Skeletal muscle cell (primary cell): Measurements from ENCODE around the gene DOCK1.

ENCODE experiments used
- DNase-seq: peaks from one replicate; pipeline ENCODE4 v3.0.0-alpha.2; 2010; ENCODE audit warnings: low read depth
- H3K4me3 ChIP-seq: 2 replicates; pipeline ENCODE4 v1.5.1; 2011; ENCODE audit warnings: low read depth, mild to moderate bottlenecking, control low read depth, low read length, moderate library complexity

Gene DOCK1

DNA sequence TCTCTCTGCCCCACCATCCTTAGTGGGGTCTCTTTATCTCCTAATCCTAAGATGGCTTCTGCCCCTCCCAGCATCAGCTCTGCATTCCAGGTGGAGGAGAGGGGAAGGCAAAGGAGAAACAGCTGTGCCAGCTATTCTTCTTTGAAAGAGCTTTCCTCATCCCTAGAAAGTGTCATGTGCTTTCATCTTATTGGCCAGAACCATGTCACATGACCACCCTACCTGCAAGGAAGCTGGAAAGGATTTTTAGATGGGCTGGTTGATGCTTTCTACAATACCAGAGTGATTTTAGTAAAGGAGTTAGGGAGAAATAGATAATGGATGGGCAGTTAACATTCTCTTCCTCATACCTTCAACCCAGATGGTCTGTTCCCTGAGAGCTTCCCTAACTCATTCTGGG is 150.0 kb downstream of the DOCK1 start:
- H3K4me3 ChIP-seq = no peak overlapping the region
- no peak for DNase-seq

GRCh38 chr10:127059314-127059713 is 154.1 kb downstream of the DOCK1 start:
- H3K4me3 ChIP-seq = no peak overlapping the region
- DNase-seq = no peak

GRCh38 chr10:127063762-127064161 is 158.5 kb downstream of the DOCK1 start:
- H3K4me3 ChIP-seq = no peak overlapping the region
- no peak for DNase-seq

GRCh38 chr10:127064474-127064873 is 159.2 kb downstream of the DOCK1 start:
- no peak overlapping the region for H3K4me3 ChIP-seq
- DNase-seq = no peak

- no peak overlapping the region for H3K4me3 ChIP-seq
- DNase-seq = no peak
Measured at GRCh38 chr10:127067542-127068194, 162.4 kb downstream of the DOCK1 start.

GRCh38 chr10:127068485-127068884 is 163.3 kb downstream of the DOCK1 start:
- no peak overlapping the region for H3K4me3 ChIP-seq
- DNase-seq = no peak

DNA sequence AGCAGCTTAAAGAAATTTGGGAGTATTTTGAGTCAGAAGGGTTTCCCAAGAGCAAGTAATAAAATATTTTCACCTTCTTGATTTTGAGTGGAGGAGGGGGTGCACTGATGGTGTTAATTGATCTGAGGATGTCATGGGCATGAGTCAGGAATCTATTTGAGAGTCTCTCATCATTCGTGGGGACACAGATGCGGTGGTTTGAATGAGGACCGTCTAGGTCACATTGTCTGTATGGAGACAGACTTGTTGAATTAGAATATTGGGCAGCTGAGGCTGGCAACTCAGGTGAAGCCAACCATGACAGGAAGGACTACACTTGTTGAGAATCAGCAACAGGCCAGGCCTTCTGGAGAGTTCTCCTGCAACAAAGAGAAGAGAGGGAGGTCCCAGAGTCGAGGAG is 164.2 kb downstream of the DOCK1 start:
- no peak for DNase-seq
- no peak overlapping the region for H3K4me3 ChIP-seq

DNA sequence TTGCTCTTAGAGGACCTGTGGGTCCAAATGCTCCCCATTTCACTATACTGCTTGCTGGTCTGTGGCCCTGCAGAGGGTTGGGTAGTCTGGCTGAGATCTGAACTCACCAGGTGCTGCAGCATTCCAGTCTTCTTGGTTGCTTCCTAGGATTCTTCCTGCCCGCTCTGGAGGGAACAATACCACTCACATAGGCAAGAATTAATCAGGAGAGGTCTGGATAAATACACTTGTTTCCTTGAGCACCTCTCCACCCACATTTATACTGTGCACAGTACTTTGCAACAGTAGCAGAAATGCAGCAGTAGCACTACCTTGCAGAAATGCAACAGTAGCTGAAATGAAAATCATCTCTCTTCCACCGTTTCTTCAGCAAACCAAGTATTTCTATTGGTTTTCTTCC is 165.9 kb downstream of the DOCK1 start:
- H3K4me3 ChIP-seq = no peak overlapping the region
- no peak for DNase-seq

GRCh38 chr10:127073666-127074065 is 168.4 kb downstream of the DOCK1 start:
- no peak overlapping the region for H3K4me3 ChIP-seq

DNA sequence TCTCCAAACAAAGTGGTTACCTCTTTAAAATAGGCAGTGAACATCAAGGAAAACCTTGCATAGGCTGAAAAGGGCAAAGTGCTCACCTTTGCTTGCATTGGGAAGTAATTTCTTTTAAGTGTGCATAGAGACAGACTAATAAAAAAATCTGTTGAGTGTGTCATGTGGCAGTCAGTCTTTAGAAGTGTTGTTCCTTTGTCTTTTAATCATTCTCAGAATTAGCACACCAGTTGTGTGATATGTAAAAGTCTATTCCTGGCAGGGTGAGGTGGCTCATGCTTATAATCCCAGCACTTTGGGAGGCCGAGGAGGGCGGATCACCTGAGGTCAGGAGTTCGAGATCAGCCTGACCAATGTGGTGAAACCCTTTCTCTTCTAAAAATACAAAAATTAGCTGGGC is 174.2 kb downstream of the DOCK1 start:
- H3K4me3 ChIP-seq = no peak overlapping the region
- DNase-seq = no peak

More at GRCh38 chr10:127073666-127074065, 168.4 kb downstream of the DOCK1 start:
- DNase-seq = no peak

DNA sequence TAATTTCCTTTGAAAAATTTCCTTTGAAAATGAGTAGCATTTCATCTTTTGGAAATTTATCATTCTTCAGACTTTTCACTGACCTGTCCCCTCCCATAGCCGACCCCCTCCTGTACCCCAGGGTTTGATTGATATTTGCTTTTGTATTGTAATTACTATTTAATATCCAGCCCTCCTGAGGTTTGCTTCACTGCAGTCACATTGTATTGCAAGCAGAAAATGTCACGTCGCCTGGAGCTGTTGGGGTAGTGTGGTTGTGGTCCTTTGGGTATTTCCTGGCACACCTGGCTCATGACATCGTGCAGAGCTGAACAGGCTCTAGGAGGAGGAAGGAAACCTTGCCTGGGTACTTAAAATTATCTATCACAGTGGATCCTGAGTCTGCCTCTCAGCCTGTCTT is 175.1 kb downstream of the DOCK1 start:
- H3K4me3 ChIP-seq = no peak overlapping the region
- DNase-seq = no peak

DNA sequence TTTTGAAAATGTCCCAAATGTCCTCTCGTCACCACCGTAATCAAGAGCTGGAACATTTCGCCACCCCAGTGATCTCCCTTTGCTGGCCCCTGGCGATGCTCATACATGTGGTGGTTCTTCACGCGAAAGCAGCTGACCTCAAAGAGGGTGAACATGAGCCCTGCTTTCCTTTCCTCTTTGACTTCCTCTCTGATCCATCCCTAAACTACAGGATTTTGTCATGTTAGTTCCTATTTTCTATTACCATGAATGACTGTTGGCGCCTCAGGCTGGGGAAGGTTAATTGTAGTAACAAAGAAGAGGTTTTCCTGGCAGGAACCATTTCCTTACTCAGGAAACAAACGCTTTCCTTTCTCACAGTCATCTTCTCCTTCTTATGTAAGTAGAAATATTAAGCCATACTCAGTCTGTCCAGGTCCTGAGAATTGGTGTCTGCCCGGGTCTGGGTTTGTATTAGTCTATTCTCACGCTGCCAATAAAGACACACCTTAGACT is 176.7 kb downstream of the DOCK1 start:
- H3K4me3 ChIP-seq = no peak overlapping the region
- DNase-seq = no peak

GRCh38 chr10:127082651-127083050 is 177.4 kb downstream of the DOCK1 start:
- no peak for DNase-seq
- no peak overlapping the region for H3K4me3 ChIP-seq

GRCh38 chr10:127085957-127086356 is 180.7 kb downstream of the DOCK1 start:
- DNase-seq = no peak
- no peak overlapping the region for H3K4me3 ChIP-seq

DNA sequence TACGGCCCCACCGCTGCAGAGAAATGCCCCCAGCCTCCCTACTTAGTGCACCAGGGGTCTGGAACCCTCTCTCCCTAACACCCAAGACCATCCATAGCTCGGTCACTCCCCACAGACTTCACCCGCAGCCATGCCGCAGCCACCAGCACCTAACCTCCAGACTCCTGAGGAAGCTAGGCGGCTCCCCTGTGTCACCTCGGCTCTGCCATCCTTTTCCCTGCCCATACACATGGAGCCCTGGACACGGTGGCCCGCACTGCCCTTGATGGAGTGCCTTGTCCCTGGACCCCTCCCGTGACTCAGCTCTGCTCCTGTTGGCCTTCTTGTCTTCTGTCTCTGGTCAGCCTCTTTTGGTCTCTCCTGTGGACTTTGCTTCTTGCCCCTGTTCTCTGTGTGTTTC is 183.7 kb downstream of the DOCK1 start:
- no peak for DNase-seq

GRCh38 chr10:127089446-127089845 is 184.2 kb downstream of the DOCK1 start:
- no peak for DNase-seq
- H3K4me3 ChIP-seq = no peak overlapping the region

More for the DNA sequence above, 183.7 kb downstream of the DOCK1 start:
- no peak overlapping the region for H3K4me3 ChIP-seq

- no peak for DNase-seq
- H3K4me3 ChIP-seq = no peak overlapping the region
Measured at GRCh38 chr10:127090138-127090537, 184.9 kb downstream of the DOCK1 start.

DNA sequence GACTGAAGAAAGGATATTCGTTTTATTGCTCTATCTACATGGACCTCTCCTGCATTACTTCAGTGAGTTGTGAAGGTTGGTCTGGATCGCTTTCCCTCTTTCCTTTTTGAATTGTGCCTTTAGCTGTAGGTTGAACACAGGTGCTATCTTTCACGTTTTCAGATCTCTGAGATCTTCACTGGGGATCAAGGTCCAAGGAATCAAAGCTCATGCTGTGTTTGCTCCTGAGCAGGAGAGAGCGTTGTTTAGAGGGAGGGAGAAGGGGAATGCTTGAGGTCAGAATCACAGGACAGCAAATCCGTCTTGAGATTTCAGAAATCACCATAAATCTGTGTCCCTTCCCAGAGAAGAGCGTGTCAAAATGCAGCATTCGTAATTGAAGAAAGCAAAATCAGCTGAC is 186.1 kb downstream of the DOCK1 start:
- no peak for DNase-seq
- H3K4me3 ChIP-seq = no peak overlapping the region

GRCh38 chr10:127092916-127093315 is 187.7 kb downstream of the DOCK1 start:
- no peak overlapping the region for H3K4me3 ChIP-seq

GRCh38 chr10:127094984-127095383 is 189.8 kb downstream of the DOCK1 start:
- DNase-seq = no peak
- H3K4me3 ChIP-seq = no peak overlapping the region

More at GRCh38 chr10:127092916-127093315, 187.7 kb downstream of the DOCK1 start:
- DNase-seq = no peak

GRCh38 chr10:127100983-127101615 is 195.9 kb downstream of the DOCK1 start:
- DNase-seq = no peak
- H3K4me3 ChIP-seq = no peak overlapping the region
